ENCODE measurements around the gene CLIP3. TPM values are rescaled to one million over a fixed set of nuclear protein-coding genes. Genes with fewer than 3 reads are reported as not detected.

CLIP3 gene
- total and polyA plus RNA-seq, 9 of the 15 experiments (the other 6 are each of a cell fraction or from before 2014, with no cell fraction given) = 0.01 to 0.50 (median 0.15) TPM; not detected in 1

- TF ChIP-seq, protein P1, sequence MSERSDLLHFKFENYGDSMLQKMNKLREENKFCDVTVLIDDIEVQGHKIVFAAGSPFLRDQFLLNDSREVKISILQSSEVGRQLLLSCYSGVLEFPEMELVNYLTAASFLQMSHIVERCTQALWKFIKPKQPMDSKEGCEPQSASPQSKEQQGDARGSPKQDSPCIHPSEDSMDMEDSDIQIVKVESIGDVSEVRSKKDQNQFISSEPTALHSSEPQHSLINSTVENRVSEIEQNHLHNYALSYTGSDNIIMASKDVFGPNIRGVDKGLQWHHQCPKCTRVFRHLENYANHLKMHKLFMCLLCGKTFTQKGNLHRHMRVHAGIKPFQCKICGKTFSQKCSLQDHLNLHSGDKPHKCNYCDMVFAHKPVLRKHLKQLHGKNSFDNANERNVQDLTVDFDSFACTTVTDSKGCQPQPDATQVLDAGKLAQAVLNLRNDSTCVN (CRISPR knock-in tag; IDR thresholded peaks at IDR 0.05) = 0 out of 2 replicates have a peak, but pooled peaks have one; percentile 40
- TF ChIP-seq RERE (CRISPR knock-in tag; IDR thresholded peaks at IDR 0.05; ENCODE audit: borderline replicate concordance) (no peak), RREB1 (CRISPR knock-in tag; IDR thresholded peaks at IDR 0.05) (peak; percentile 57; the same call in 1 of the 2 replicates), RBFOX2 (IDR thresholded peaks at IDR 0.05; ENCODE audit: low read depth, low read length) (peak; percentile 90), HNRNPH1 (optimal IDR thresholded peaks at IDR 0.05; ENCODE audit: low read depth, low read length) (no peak), XRCC5 (IDR thresholded peaks at IDR 0.05; ENCODE audit: low read depth, low read length) (no peak), CHAMP1 (IDR thresholded peaks at IDR 0.05) (no peak), SAFB (IDR thresholded peaks at IDR 0.05; ENCODE audit: borderline replicate concordance, low read depth, low read length) (peak; percentile 73; the same call in 1 of the 2 replicates)
These were observed 18.4 kb downstream of the CLIP3 start, which contains the start of gene ALKBH6 (continued) for GRCh38 chr19:36014012-36014924.

Measured in K562 (cell line).